Endodermal cell (in vitro differentiated cells): ENCODE results near the gene CHDH. TPM values are rescaled to one million over a fixed set of nuclear protein-coding genes. Genes with fewer than 3 reads are reported as not detected.
A peak's percentile ranks its signal among the peaks of the same experiment; 100 is the strongest.

Experiments used
- DNase-seq: peaks from one replicate; pipeline ENCODE4 v3.0.0-alpha.2; 2017
- H3K27ac ChIP-seq: 2 replicates; pipeline ENCODE4 v1.5.1; 2013; ENCODE audit warnings: mild to moderate bottlenecking, low read depth, low read length, moderate library complexity
- H3K27me3 ChIP-seq: 2 replicates; pipeline ENCODE4 v1.6.1; 2013; ENCODE audit warnings: mild to moderate bottlenecking, low read length, moderate library complexity; ENCODE audit not compliant: insufficient read depth, control insufficient read depth, poor library complexity, severe bottlenecking
- H3K36me3 ChIP-seq: 2 replicates; pipeline ENCODE4 v1.7.0; 2013; ENCODE audit warnings: mild to moderate bottlenecking, low read length, moderate library complexity; ENCODE audit not compliant: control insufficient read depth, insufficient read depth
- H3K4me1 ChIP-seq: one replicate; pipeline ENCODE4 v1.7.0; 2013; ENCODE audit warnings: low read length; ENCODE audit not compliant: control insufficient read depth, insufficient read depth
- H3K4me3 ChIP-seq: 2 replicates; pipeline ENCODE4 v1.5.1; 2013; ENCODE audit warnings: mild to moderate bottlenecking, low read length, moderate library complexity
- H3K9ac ChIP-seq: 2 replicates; pipeline ENCODE4 v1.6.1; 2013; ENCODE audit warnings: mild to moderate bottlenecking, low read length, moderate library complexity; ENCODE audit not compliant: poor library complexity, severe bottlenecking; ENCODE audit errors: extremely low read depth
- H3K9me3 ChIP-seq: 2 replicates; pipeline ENCODE4 v1.6.1; 2013; ENCODE audit warnings: mild to moderate bottlenecking, low read length, moderate library complexity; ENCODE audit not compliant: control insufficient read depth
- H3K27ac Mint-ChIP-seq: 2 replicates; pipeline ENCODE4 v1.8.0; 2020; ENCODE audit warnings: mixed read lengths
- H3K27me3 Mint-ChIP-seq: 2 replicates; pipeline ENCODE4 v1.8.0; 2021; ENCODE audit warnings: mild to moderate bottlenecking, mixed read lengths; ENCODE audit not compliant: insufficient read depth
- H3K36me3 Mint-ChIP-seq: 2 replicates; pipeline ENCODE4 v1.8.0; 2020; ENCODE audit warnings: low read depth, mixed read lengths
- H3K4me1 Mint-ChIP-seq: 2 replicates; pipeline ENCODE4 v1.8.0; 2020; ENCODE audit warnings: mixed read lengths
- H3K4me3 Mint-ChIP-seq: 2 replicates; pipeline ENCODE4 v1.8.0; 2020; ENCODE audit warnings: mild to moderate bottlenecking, moderate library complexity, mixed read lengths
- H3K9me3 Mint-ChIP-seq: 2 replicates; pipeline ENCODE4 v1.8.0; 2020; ENCODE audit warnings: mild to moderate bottlenecking, mixed read lengths
- CTCF ChIP-seq: fragments of 200-600 bp; sonication (generic); conservative IDR thresholded peaks from 2 replicates; pipeline ENCODE4 v1.5.0; 2021; ENCODE audit warnings: antibody characterized with exemption, mild to moderate bottlenecking
- WGBS, 2 experiments: methylation state at CpG; one replicate each; pipeline versions ENCODE4 v1.1.5 to v1.1.7; 2013; ENCODE audit warnings: missing lambda C conversion rate in 2 of 2, mixed read lengths in 1 of 2; ENCODE audit not compliant: insufficient coverage in 1 of 2, insufficient read length in 1 of 2; 5-methylcytosine and 5-hydroxymethylcytosine counted together
- total RNA-seq, 2 donors: library from RNA; stranded (reverse); fragmentation: NEBNext Ultra II Directional in 1 of 2; extraction: Animal tissue kit (Norgen Biotek cat#: 25700) in 1 of 2; gene quantifications; 2 replicates in 1 of 2; 3 replicates in 1 of 2; pipeline ENCODE4 v1.2.1, GENCODE V29; 2021

CHDH gene
- total RNA-seq, 2 donors from 2014 or later, result 12.7 to 21.4 TPM

GRCh38 chr3:53846851-53847155, 584 bp upstream of the CHDH start:
- Histone ChIP-seq H3K4me3 (peak overlapping the region; percentile 81), H3K27ac (no peak overlapping the region), H3K36me3 (no peaks in the 10 kb centered on the region), H3K9ac (no peak overlapping the region), H3K27me3 (peaks cover 18% of the 10 kb centered on the region), H3K4me1 (peaks cover 17% of the 10 kb centered on the region), H3K9me3 (no peaks in the 10 kb centered on the region)
- no peak for TF ChIP-seq CTCF
- Mint-ChIP-seq H3K4me3 (peak overlapping the region; percentile 66), H3K27ac (no peak overlapping the region), H3K4me1 (peaks cover 34% of the 10 kb centered on the region), H3K9me3 (no peaks in the 10 kb centered on the region), H3K36me3 (peaks cover 4% of the 10 kb centered on the region), H3K27me3 (peaks cover 19% of the 10 kb centered on the region)
- no peak for DNase-seq
- 87 to 88% methylated on average over 8 to 10 of the region's 10 CpGs for WGBS, 2 experiments

GRCh38 chr3:53845881-53846133, 412 bp downstream of the CHDH start:
- DNase-seq, result no peak
- peak overlapping the region; percentile 81 for H3K4me3 ChIP-seq
- WGBS, 2 experiments, result 0 to 2% methylated on average over 11 to 34 of the region's 34 CpGs
- H3K27ac ChIP-seq, result no peak overlapping the region
- peaks cover 4% of the 10 kb centered on the region for H3K36me3 Mint-ChIP-seq
- peaks cover 39% of the 10 kb centered on the region for H3K4me1 Mint-ChIP-seq
- peaks cover 19% of the 10 kb centered on the region for H3K27me3 Mint-ChIP-seq
- no peaks in the 10 kb centered on the region for H3K9me3 Mint-ChIP-seq
- no peaks in the 10 kb centered on the region for H3K9me3 ChIP-seq
- peak overlapping the region; percentile 62 for H3K9ac ChIP-seq
- no peaks in the 10 kb centered on the region for H3K36me3 ChIP-seq
- TF ChIP-seq CTCF, result no peak
- H3K27ac Mint-ChIP-seq, result peak overlapping the region; percentile 87
- H3K4me3 Mint-ChIP-seq, result peak overlapping the region; percentile 66
- H3K4me1 ChIP-seq, result peaks cover 17% of the 10 kb centered on the region
- peaks cover 18% of the 10 kb centered on the region for H3K27me3 ChIP-seq

GRCh38 chr3:53845103-53845880, 927 bp downstream of the CHDH start:
- Mint-ChIP-seq H3K9me3 (no peaks in the 10 kb centered on the region), H3K4me3 (peak overlapping the region; percentile 66), H3K27ac (peak overlapping the region; percentile 87), H3K36me3 (peaks cover 7% of the 10 kb centered on the region), H3K27me3 (peaks cover 19% of the 10 kb centered on the region), H3K4me1 (peaks cover 39% of the 10 kb centered on the region)
- H3K36me3 ChIP-seq, result no peaks in the 10 kb centered on the region
- no peak overlapping the region for H3K27ac ChIP-seq
- H3K27me3 ChIP-seq, result peaks cover 18% of the 10 kb centered on the region
- peaks cover 17% of the 10 kb centered on the region for H3K4me1 ChIP-seq
- no peaks in the 10 kb centered on the region for H3K9me3 ChIP-seq
- peak overlapping the region; percentile 81 for H3K4me3 ChIP-seq
- TF ChIP-seq CTCF, result peak; percentile 68
- H3K9ac ChIP-seq, result peak overlapping the region; percentile 62
- 20% methylated on average over 21 to 25 of the region's 25 CpGs for WGBS, 2 experiments
- peak; percentile 93 for DNase-seq
